ENCODE results near the gene ILRUN.
"Not testable (repeated sequence)": the region's sequence is repeated elsewhere in the genome, so short reads cannot be mapped to it uniquely, and the experiment has no call there.

ILRUN gene

GRCh38 chr6:34679552-34680253 lies 16.9 kb downstream of the ILRUN start:
- no peaks in the 10 kb centered on the region for H3K27me3 ChIP-seq (ENCODE audit: insufficient read depth, low read depth, severe bottlenecking)
- peaks cover 4% of the 10 kb centered on the region for H3K36me3 ChIP-seq
- no peak overlapping the region for H3K27ac ChIP-seq
- no peak overlapping the region for H3K4me3 ChIP-seq (ENCODE audit: low read depth, low read length)
- no peak for TF ChIP-seq CTCF (IDR thresholded peaks at IDR 0.05; ENCODE audit: low read depth, low read length)
- no peak for DNase-seq
- H3K9me3 ChIP-seq (ENCODE audit: severe bottlenecking) = no peaks in the 10 kb centered on the region

- no peaks in the 10 kb centered on the region for H3K9me3 ChIP-seq (ENCODE audit: severe bottlenecking)
- no peak for DNase-seq
- peaks cover 4% of the 10 kb centered on the region for H3K36me3 ChIP-seq
- no peak for TF ChIP-seq CTCF (IDR thresholded peaks at IDR 0.05; ENCODE audit: low read depth, low read length)
- H3K27ac ChIP-seq = no peak overlapping the region
- no peak overlapping the region for H3K4me3 ChIP-seq (ENCODE audit: low read depth, low read length)
- H3K27me3 ChIP-seq (ENCODE audit: insufficient read depth, low read depth, severe bottlenecking) = no peaks in the 10 kb centered on the region
Measured at GRCh38 chr6:34676140-34676539, 20.4 kb downstream of the ILRUN start.

- not testable (repeated sequence) for H3K27ac ChIP-seq; H3K9me3 ChIP-seq (ENCODE audit: severe bottlenecking); H3K27me3 ChIP-seq (ENCODE audit: insufficient read depth, low read depth, severe bottlenecking); H3K36me3 ChIP-seq; H3K4me3 ChIP-seq (ENCODE audit: low read depth, low read length); DNase-seq
Measured at GRCh38 chr6:34674930-34675329, 21.6 kb downstream of the ILRUN start.

- Histone ChIP-seq H3K27me3 (ENCODE audit: insufficient read depth, low read depth, severe bottlenecking) (no peaks in the 10 kb centered on the region), H3K36me3 (peaks cover 7% of the 10 kb centered on the region), H3K27ac (no peak overlapping the region), H3K4me3 (ENCODE audit: low read depth, low read length) (no peak overlapping the region), H3K9me3 (ENCODE audit: severe bottlenecking) (no peaks in the 10 kb centered on the region)
- TF ChIP-seq CTCF (IDR thresholded peaks at IDR 0.05; ENCODE audit: low read depth, low read length) = no peak
- peak; percentile 55 for DNase-seq
Measured at GRCh38 chr6:34674268-34674639, 22.3 kb downstream of the ILRUN start.

GRCh38 chr6:34673064-34673463 lies 23.5 kb downstream of the ILRUN start:
- DNase-seq = no peak
- Histone ChIP-seq H3K4me3 (ENCODE audit: low read depth, low read length) (no peak overlapping the region), H3K27me3 (ENCODE audit: insufficient read depth, low read depth, severe bottlenecking) (no peaks in the 10 kb centered on the region), H3K9me3 (ENCODE audit: severe bottlenecking) (no peaks in the 10 kb centered on the region), H3K36me3 (peaks cover 4% of the 10 kb centered on the region), H3K27ac (no peak overlapping the region)
- TF ChIP-seq CTCF (IDR thresholded peaks at IDR 0.05; ENCODE audit: low read depth, low read length) = no peak

GRCh38 chr6:34672657-34673043 lies 23.9 kb downstream of the ILRUN start:
- Histone ChIP-seq H3K36me3 (peaks cover 3% of the 10 kb centered on the region; the same call in 1 of the 2 replicates), H3K27ac (no peak overlapping the region), H3K4me3 (ENCODE audit: low read depth, low read length) (no peak overlapping the region), H3K27me3 (ENCODE audit: insufficient read depth, low read depth, severe bottlenecking) (no peaks in the 10 kb centered on the region), H3K9me3 (ENCODE audit: severe bottlenecking) (no peaks in the 10 kb centered on the region)
- no peak for TF ChIP-seq CTCF (IDR thresholded peaks at IDR 0.05; ENCODE audit: low read depth, low read length)
- no peak for DNase-seq

Measured in WERI-Rb-1 (cell line).